Loucy (cell line): Measurements from ENCODE around the gene NMT2.

Source experiments
- CTCF ChIP-seq: fragments of 200-600 bp; sonication (generic); conservative IDR thresholded peaks from 2 replicates; pipeline ENCODE4 v1.5.1; 2014; ENCODE audit warnings: mild to moderate bottlenecking, antibody characterized with exemption, low read length
- EZH2phosphoT487 ChIP-seq: fragments of 200-600 bp; IDR thresholded peaks from 2 replicates; pipeline ENCODE4 v1.6.1; 2018; ENCODE audit warnings: antibody characterized with exemption, mild to moderate bottlenecking, moderate library complexity, borderline replicate concordance

- TF ChIP-seq CTCF (no peak), EZH2phosphoT487 (no peak)
Measured at GRCh38 chr10:15149042-15149771, 19.3 kb downstream of the NMT2 start.
